Measurements from ENCODE around the gene ZNF827. TPM values are rescaled to one million over a fixed set of nuclear protein-coding genes. Genes with fewer than 3 reads are reported as not detected.

ZNF827 gene
- total RNA-seq, 1 donor from 2014 or later: 23.8 TPM

DNA sequence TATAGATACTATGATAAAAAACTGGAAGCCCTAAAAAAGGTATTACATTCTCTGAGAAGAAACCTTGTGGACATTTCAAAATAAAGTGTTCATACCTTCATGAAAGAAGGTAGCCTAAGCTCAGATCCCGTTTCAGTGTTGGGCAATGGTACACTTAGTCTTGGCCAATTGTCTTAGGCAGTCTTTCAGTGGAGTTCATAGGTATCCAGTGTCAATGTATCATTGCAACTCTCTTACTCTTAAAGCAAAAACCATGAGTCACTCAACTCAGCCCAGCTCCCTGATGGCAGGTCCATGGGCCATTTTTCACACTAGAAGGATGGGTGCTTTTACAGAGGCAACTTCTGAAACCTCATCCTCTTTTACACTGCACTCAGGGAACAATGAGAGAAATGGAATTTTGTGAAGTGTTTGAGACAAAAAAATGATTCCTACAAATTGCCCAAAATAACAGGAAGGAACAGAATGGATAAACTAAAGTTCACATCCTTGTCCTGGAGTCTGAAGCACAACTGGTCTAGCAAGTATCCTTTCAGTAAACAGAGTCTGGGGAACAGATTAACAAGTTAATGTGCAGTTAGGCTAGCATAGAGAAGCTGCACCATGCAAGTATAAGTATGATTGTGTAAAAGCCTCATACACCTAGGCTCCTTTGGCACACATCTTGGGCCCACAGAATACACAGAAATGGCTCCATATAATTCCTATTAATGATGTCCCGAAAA is 7.0 kb upstream of the ZNF827 start:
- Mint-ChIP-seq H3K4me1 (ENCODE audit: low read depth) (no peaks in the 10 kb centered on the region), H3K27ac (ENCODE audit: unreplicated experiment) (no peak overlapping the region), H3K36me3 (ENCODE audit: low read depth) (no peaks in the 10 kb centered on the region), H3K4me3 (ENCODE audit: unreplicated experiment) (no peak overlapping the region), H3K27me3 (ENCODE audit: low read depth) (no peaks in the 10 kb centered on the region), H3K9me3 (ENCODE audit: low read depth) (no peaks in the 10 kb centered on the region)
- DNase-seq (ENCODE audit: low spot score): no peak
- TF ChIP-seq, protein P1, sequence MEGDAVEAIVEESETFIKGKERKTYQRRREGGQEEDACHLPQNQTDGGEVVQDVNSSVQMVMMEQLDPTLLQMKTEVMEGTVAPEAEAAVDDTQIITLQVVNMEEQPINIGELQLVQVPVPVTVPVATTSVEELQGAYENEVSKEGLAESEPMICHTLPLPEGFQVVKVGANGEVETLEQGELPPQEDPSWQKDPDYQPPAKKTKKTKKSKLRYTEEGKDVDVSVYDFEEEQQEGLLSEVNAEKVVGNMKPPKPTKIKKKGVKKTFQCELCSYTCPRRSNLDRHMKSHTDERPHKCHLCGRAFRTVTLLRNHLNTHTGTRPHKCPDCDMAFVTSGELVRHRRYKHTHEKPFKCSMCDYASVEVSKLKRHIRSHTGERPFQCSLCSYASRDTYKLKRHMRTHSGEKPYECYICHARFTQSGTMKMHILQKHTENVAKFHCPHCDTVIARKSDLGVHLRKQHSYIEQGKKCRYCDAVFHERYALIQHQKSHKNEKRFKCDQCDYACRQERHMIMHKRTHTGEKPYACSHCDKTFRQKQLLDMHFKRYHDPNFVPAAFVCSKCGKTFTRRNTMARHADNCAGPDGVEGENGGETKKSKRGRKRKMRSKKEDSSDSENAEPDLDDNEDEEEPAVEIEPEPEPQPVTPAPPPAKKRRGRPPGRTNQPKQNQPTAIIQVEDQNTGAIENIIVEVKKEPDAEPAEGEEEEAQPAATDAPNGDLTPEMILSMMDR (IDR thresholded peaks at IDR 0.05): no peak

DNA sequence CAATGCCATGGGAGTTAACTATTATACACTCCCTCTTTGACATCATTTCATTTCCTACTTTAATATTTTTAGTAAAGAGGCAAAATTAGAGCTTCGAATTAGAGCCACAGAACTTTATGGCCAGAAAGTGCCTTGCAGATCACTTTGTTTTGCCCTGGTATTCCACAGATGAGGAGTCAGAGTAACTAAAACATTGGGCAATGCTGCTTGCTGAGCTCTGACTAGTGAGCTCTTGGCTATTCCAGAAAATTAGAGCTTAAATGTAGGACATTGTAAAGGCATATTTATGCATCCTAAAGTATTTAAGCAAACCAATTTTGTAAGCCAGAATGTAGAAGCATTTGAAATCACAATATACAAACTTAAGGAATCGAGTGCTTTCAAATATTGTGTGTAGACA is 6.3 kb upstream of the ZNF827 start:
- Mint-ChIP-seq H3K27me3 (ENCODE audit: low read depth) (no peaks in the 10 kb centered on the region), H3K27ac (ENCODE audit: unreplicated experiment) (no peak overlapping the region), H3K4me1 (ENCODE audit: low read depth) (peaks cover 5% of the 10 kb centered on the region), H3K4me3 (ENCODE audit: unreplicated experiment) (no peak overlapping the region), H3K9me3 (ENCODE audit: low read depth) (no peaks in the 10 kb centered on the region), H3K36me3 (ENCODE audit: low read depth) (no peaks in the 10 kb centered on the region)
- DNase-seq (ENCODE audit: low spot score): no peak
- TF ChIP-seq, protein P1 (IDR thresholded peaks at IDR 0.05): no peak

DNA sequence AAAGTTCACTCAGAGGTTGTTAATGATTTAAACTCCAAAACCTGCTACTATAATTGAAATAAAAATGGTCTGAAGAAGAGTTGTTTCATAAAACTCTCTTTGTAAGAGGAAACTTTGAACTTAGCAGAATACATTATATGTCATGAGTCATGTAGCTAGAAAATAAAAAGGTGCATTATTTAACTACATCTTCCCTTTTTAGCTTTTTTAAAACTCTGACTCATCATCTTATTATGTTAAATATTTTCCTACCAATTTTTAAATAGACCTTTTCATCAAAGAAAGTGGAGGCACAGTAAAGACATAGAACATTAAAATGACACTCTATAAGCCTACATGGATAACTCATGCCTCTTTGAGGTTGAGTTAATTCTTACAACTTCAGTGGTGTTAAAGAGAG is 1.2 kb upstream of the ZNF827 start:
- H3K4me1 Mint-ChIP-seq (ENCODE audit: low read depth): peaks cover 33% of the 10 kb centered on the region
- peak overlapping the region; percentile 11 for H3K4me3 Mint-ChIP-seq (ENCODE audit: unreplicated experiment)
- no peaks in the 10 kb centered on the region for H3K36me3 Mint-ChIP-seq (ENCODE audit: low read depth)
- H3K27ac Mint-ChIP-seq (ENCODE audit: unreplicated experiment): peak overlapping the region; percentile 90
- DNase-seq (ENCODE audit: low spot score): no peak
- no peaks in the 10 kb centered on the region for H3K27me3 Mint-ChIP-seq (ENCODE audit: low read depth)
- no peaks in the 10 kb centered on the region for H3K9me3 Mint-ChIP-seq (ENCODE audit: low read depth)
- TF ChIP-seq, protein P1 (IDR thresholded peaks at IDR 0.05): peak; percentile 15

DNA sequence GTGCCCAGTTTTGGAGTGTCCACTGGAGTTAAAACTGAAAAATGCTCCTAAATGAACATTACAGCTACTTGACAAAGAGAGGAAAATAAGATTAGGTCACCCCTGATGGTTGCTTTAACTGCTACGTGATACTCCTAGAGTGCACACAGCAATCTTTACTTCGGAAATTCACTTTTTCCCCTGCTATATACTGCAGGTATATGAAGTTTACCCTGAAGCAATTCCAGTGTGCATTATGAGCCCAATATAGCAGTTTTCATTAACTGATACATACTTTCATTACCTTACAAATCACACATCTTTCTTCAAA is 773 bp upstream of the ZNF827 start:
- TF ChIP-seq, protein P1 (IDR thresholded peaks at IDR 0.05): no peak
- Mint-ChIP-seq H3K27ac (ENCODE audit: unreplicated experiment) (peak overlapping the region; percentile 90), H3K36me3 (ENCODE audit: low read depth) (no peaks in the 10 kb centered on the region), H3K9me3 (ENCODE audit: low read depth) (no peaks in the 10 kb centered on the region), H3K27me3 (ENCODE audit: low read depth) (no peaks in the 10 kb centered on the region), H3K4me3 (ENCODE audit: unreplicated experiment) (peak overlapping the region; percentile 98), H3K4me1 (ENCODE audit: low read depth) (peaks cover 37% of the 10 kb centered on the region)
- DNase-seq (ENCODE audit: low spot score): no peak

DNA sequence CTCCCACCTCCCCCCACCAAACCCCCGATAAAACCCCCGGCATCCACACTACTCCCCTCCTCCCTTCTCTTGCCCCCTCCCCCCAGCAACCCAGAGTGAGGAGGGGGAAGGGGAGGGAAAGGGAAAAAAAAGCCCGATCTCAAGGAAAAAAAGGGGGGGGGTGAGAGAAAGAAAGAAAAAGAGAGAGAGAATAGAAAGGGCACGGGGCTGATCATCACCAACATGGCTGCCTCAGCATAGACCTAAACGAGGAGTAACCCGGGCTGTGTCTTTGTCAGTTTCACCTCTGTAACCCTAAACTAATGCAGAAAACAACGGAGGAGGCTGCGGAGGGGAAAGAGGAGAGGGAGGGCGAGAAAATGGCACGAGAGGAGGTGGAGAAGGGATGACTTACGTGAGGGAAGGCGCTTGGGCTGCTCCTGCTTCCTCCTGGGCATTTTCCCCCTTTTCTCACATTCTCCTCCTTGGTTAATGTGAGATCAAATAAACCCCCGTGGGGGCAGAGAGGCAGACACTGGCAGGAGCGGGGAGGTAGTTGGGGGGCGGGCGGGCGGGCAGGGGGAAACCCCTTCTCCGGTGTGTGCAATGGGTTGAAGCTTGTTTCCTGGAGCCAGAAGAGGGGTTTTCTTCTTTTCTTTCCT is 532 bp downstream of the ZNF827 start:
- TF ChIP-seq, protein P1 (IDR thresholded peaks at IDR 0.05): no peak
- H3K27me3 Mint-ChIP-seq (ENCODE audit: low read depth): no peaks in the 10 kb centered on the region
- H3K36me3 Mint-ChIP-seq (ENCODE audit: low read depth): no peaks in the 10 kb centered on the region
- H3K9me3 Mint-ChIP-seq (ENCODE audit: low read depth): no peaks in the 10 kb centered on the region
- DNase-seq (ENCODE audit: low spot score): no peak
- H3K4me3 Mint-ChIP-seq (ENCODE audit: unreplicated experiment): peak overlapping the region; percentile 98
- H3K27ac Mint-ChIP-seq (ENCODE audit: unreplicated experiment): peak overlapping the region; percentile 97
- H3K4me1 Mint-ChIP-seq (ENCODE audit: low read depth): peaks cover 49% of the 10 kb centered on the region

Data from chondrocyte (in vitro differentiated cells).